IPS DF 19.7 (cell line): ENCODE data around the gene SLC7A11.

Source experiments
- DNase-seq: peaks from one replicate; pipeline ENCODE4 v3.0.0-alpha.2; 2013; ENCODE audit warnings: low read depth, low spot score

SLC7A11 gene

DNA sequence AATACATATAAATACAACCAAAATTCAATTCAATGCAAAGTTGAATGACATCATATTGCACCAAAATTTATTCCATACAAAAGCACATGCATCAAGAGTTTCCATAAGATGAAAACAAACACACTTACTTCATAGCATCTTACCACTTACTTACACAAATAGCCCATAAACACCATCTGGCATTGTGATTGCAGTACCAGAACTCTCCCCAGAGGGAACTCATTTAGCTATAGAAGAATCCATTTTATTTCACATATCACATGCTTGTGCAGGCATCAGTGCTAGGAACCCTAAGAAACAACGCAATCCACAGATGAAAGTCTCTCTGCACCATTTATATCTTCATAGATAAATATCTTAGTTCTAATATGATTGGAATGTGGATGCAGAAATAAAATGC is 77.9 kb downstream of the SLC7A11 start:
- no peak for DNase-seq

DNA sequence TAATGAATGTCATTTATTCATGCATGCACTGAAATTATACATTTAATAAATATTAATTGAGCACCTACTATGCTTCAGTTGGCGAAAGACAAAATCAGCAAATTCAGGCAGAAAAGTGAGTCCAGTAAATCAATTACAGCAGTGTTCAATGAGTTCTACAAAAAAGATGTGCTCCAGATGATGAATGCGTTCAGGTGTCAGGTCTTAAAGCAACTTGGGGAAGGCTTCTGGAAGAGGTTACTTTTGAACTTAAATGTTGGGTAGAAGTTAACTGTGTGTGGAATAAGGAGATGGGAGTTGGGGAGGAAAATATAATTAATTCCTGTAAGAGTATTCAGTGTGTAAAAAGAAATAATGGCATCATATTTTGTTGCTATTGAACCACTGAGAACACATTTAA is 79.0 kb downstream of the SLC7A11 start:
- no peak for DNase-seq

DNA sequence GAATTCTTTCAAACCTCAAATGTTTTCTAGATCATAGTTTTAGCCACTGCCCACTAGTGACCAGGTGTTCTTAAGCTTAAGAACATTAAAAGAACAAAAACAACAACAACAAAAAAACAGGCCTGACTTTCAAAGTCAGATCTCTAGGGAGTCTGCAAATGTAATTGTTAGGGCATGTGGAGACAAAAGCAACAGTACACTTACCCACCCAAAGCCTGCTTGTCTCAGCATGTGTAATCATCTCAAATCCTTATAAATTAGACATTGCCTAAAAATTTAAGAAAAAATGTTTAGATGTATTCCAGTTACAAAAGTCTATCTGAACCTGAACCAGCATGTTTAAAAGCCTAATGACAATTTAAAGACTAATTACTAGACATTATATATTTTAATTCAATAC is 79.9 kb downstream of the SLC7A11 start:
- DNase-seq = no peak

DNA sequence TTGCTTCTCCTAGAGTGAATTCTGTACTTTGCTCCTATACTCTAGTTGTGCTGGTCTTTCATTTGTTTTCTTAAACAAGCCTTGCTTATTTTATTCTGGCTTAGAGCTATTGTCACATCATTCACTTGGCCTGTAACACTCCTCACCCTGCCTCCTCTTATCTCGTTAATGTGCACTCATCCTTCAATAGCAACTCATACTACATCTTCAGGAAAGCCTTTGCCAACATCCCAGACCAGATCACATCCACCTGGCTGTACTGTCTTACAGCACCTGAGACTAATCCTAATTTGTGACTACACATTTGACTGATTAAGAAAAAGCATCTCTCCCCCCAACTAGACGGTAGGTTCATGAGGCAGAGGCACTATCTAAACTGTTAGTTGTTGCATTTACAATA is 80.8 kb downstream of the SLC7A11 start:
- no peak for DNase-seq

DNA sequence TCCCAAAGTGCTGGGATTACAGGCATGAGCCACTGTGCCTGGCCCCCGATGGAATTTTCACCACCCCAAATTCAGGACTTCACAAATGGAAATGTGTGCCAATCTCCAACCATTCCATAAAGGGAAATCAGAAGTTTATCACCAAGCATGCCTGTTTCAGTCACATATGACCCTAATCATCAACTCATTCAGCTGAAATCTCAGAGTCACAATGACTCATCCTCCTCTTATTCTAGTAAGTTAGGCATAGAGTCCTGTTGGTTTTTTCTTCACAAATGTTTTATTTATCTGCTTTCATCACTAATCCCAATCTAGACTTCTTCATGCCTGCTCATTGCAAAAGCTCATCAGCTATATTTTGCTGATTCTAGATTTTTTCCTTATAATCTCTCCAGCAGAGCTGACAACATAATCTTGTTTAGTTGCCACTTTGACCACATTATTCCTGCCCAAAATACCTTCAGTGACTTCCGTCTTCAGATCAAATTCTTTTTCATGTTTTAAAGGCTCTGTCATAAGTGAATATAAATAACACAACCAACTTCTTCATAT is 83.3 kb downstream of the SLC7A11 start:
- no peak for DNase-seq

DNA sequence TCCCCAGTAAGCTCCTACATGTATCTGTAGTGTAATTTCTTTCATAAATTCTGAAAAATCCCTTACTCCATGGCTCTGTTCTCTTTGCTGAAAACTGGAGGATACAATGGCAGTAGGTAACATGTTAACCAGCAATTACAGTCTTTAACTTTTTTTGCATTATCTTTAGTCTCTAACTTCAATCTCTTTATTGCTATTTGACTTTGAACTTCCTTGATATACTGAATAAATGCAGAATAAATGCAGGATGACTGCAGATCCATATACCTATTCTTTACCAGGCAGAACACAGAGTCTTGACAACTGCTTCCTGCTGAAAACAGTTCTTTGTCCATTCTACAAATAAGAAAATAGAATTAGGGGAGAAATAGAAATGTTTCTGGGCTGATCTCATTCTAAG is 101.3 kb downstream of the SLC7A11 start:
- no peak for DNase-seq

DNA sequence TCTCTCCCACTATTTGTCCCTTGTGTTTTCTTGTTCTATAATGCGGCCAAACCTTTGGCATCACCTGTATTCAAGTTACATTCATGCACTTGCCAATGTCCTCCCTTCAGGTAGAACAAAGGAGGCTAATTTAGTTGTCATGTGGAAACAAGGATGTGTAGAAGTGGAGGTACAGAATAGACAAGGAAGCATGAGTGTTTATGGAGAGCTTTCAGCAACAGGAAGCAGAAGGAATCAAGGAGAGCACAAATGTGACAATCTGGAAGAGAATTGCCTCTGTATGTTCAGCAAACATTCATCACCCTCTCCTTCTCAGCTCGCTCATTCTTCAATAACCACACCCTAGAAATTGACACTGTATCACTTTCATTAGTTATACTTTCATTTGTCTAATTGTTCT is 103.4 kb downstream of the SLC7A11 start:
- DNase-seq = no peak

DNA sequence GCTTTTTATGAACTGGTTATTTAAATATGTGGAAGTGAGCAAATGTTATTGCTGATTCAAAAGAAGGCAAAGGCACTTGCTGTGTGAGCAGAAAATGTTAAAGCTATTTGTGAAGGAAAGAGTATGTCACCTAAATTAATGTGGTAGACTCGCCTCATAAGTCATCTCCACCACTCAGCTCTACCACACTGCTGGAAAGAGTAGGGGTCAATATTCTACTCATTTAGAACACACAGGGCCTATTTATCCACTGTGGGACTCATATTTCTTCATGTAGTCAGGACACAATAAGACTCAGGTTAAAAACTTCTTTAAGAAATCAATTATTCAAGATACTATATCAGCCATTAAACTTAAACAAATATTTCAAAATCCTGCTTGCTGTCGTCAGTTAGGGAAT is 106.5 kb downstream of the SLC7A11 start:
- DNase-seq = no peak

DNA sequence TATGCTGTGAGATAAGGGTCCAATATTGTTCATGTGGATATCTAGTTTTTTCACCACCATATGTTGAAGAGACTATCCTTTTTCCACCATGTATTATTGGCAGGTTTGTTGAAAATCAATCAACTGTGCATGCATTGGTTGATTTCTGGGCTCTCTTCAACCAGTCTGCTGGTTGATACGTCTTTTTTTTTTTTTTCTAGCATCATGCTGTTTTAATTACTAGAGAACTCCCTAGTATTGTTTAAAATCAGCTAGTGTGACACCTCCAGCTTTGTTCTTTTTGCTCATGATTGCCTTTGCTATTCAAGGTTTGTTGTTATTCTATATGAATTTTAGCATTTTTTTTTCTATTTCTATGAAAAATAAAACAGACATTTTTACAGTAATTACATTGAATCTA is 123.9 kb downstream of the SLC7A11 start:
- DNase-seq = no peak

DNA sequence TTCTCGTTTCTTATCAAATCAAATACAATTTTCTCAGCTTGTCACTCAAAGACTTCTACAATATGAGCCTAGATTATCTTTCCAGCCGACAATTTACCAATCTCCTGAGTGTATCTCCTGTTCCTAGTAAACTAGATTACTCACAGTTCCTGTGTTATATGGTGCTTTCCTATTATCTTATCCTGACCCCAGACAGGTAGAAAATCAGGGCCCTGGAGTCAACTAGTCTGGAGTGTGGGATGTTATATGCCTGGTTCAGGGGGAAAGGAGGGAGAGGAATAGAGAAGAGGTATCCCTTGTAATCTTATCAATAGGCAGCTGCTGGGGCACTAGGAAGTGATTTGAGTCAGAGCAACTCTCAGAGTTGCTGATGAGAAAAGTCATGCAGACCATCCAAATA is 127.1 kb downstream of the SLC7A11 start:
- no peak for DNase-seq

DNA sequence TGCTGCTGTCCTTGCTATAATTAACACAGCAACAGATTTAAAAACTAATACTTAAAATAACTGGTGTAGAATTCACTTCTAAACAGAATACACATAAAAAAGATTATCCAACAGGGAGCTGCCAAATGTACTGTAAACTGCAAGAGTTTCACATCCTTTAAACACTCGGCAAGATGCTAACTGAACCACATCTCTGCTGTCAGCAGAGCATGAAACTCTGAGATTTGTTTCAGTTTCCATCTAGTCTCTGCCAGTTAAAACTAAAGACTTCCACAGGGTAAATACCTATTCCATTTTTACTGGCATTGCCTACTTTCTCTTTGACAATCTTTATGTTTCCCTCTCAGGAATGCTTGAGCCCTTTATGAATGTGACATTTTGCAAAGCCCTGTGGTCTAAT is 127.7 kb downstream of the SLC7A11 start:
- DNase-seq = no peak
